ENCODE data around the gene ITIH3.

- TF ChIP-seq POLR2A (IDR thresholded peaks at IDR 0.05), result no peak
- no peak for TF ChIP-seq CTCF (IDR thresholded peaks at IDR 0.05)
- no peak for TF ChIP-seq POLR2AphosphoS5 (IDR thresholded peaks at IDR 0.05)
Observed at GRCh38 chr3:52791366-52791765, 3.2 kb upstream of the ITIH3 start.

Data from transverse colon (tissue), 4 donors.